GM18907 (cell line): ENCODE data around the gene MAPK11.

Experiments
- ATAC-seq: cut with Tn5 transposase; IDR thresholded peaks from one replicate; pipeline ENCODE4 v1.9.1; 2021; ENCODE audit warnings: mild to moderate bottlenecking, moderate library complexity; ENCODE audit not compliant: unreplicated experiment

The MAPK11 gene

GRCh38 chr22:50296658-50297490, 26.7 kb upstream of the MAPK11 start:
- ATAC-seq = no peak

GRCh38 chr22:50294319-50294656, 24.1 kb upstream of the MAPK11 start:
- no peak for ATAC-seq

- ATAC-seq = no peak
Measured at GRCh38 chr22:50293441-50294318, 23.5 kb upstream of the MAPK11 start.

GRCh38 chr22:50292643-50293440, 22.7 kb upstream of the MAPK11 start:
- no peak for ATAC-seq

GRCh38 chr22:50289942-50290630, 19.9 kb upstream of the MAPK11 start:
- ATAC-seq = no peak

- ATAC-seq = no peak
Measured at GRCh38 chr22:50289151-50289941, 19.2 kb upstream of the MAPK11 start.

GRCh38 chr22:50287731-50288130, 17.6 kb upstream of the MAPK11 start:
- ATAC-seq = no peak

GRCh38 chr22:50286701-50287318, 16.6 kb upstream of the MAPK11 start:
- no peak for ATAC-seq

- no peak for ATAC-seq
Measured at GRCh38 chr22:50286275-50286674, 16.1 kb upstream of the MAPK11 start.

- ATAC-seq = no peak
Measured at GRCh38 chr22:50285568-50286229, 15.5 kb upstream of the MAPK11 start.

GRCh38 chr22:50284479-50284878, 14.3 kb upstream of the MAPK11 start:
- ATAC-seq = no peak

- ATAC-seq = no peak
Measured at GRCh38 chr22:50283821-50284220, 13.6 kb upstream of the MAPK11 start.

- ATAC-seq = no peak
Measured at GRCh38 chr22:50282361-50283155, 12.4 kb upstream of the MAPK11 start.

- ATAC-seq = no peak
Measured at GRCh38 chr22:50281957-50282356, 11.8 kb upstream of the MAPK11 start.

- no peak for ATAC-seq
Measured at GRCh38 chr22:50281384-50281760, 11.2 kb upstream of the MAPK11 start.

GRCh38 chr22:50280708-50281383, 10.7 kb upstream of the MAPK11 start:
- no peak for ATAC-seq

GRCh38 chr22:50280022-50280707, 10.0 kb upstream of the MAPK11 start:
- ATAC-seq = no peak
